ENCODE measurements around the gene C2.
"Not testable (repeated sequence)": the region's sequence is repeated elsewhere in the genome, so short reads cannot be mapped to it uniquely, and the experiment has no call there.

The C2 gene

GRCh38 chr6:31927863-31928671 is 550 bp downstream of the C2 start:
- no peak for DNase-seq (ENCODE audit: low read depth)

- no peak for DNase-seq (ENCODE audit: low read depth)
Observed at GRCh38 chr6:31928672-31928939, 1.1 kb downstream of the C2 start.

GRCh38 chr6:31930962-31931361 is 3.4 kb downstream of the C2 start:
- no peak for DNase-seq (ENCODE audit: low read depth)

GRCh38 chr6:31932137-31932536 is 4.6 kb downstream of the C2 start:
- DNase-seq (ENCODE audit: low read depth) = not testable (repeated sequence)

GRCh38 chr6:31933537-31933936 is 6.0 kb downstream of the C2 start:
- DNase-seq (ENCODE audit: low read depth) = no peak

GRCh38 chr6:31935021-31935420 is 7.5 kb downstream of the C2 start:
- no peak for DNase-seq (ENCODE audit: low read depth)

- DNase-seq (ENCODE audit: low read depth) = no peak
Observed at GRCh38 chr6:31935823-31936222, 8.3 kb downstream of the C2 start.

GRCh38 chr6:31940256-31940664 is 12.7 kb downstream of the C2 start:
- peak; percentile 78 for DNase-seq (ENCODE audit: low read depth)

GRCh38 chr6:31943742-31944141 is 16.2 kb downstream of the C2 start:
- DNase-seq (ENCODE audit: low read depth) = no peak

- no peak for DNase-seq (ENCODE audit: low read depth)
Observed at GRCh38 chr6:31945154-31945506, 17.6 kb downstream of the C2 start.

GRCh38 chr6:31945507-31946369 is 18.2 kb downstream of the C2 start, which contains the start of gene CFB:
TSS of gene CFB (plus strand) at chr6:31946095. CDS start at chr6:31946222, 127 bp downstream.
- peak; percentile 82 for DNase-seq (ENCODE audit: low read depth)

- DNase-seq (ENCODE audit: low read depth) = no peak
Observed at GRCh38 chr6:31946370-31946885, 18.9 kb downstream of the C2 start.

GRCh38 chr6:31947070-31947675 is 19.7 kb downstream of the C2 start:
- DNase-seq (ENCODE audit: low read depth) = no peak

- no peak for DNase-seq (ENCODE audit: low read depth)
Observed at GRCh38 chr6:31947864-31948263, 20.3 kb downstream of the C2 start.

- DNase-seq (ENCODE audit: low read depth) = no peak
Observed at GRCh38 chr6:31948306-31948705, 20.8 kb downstream of the C2 start.

- peak; percentile 24 for DNase-seq (ENCODE audit: low read depth)
Observed at GRCh38 chr6:31948753-31949413, 21.4 kb downstream of the C2 start.

- DNase-seq (ENCODE audit: low read depth) = no peak
Observed at GRCh38 chr6:31949926-31950548, 22.5 kb downstream of the C2 start.

- DNase-seq (ENCODE audit: low read depth) = peak; percentile 71
Observed at GRCh38 chr6:31952140-31952805, 24.8 kb downstream of the C2 start.

- DNase-seq (ENCODE audit: low read depth) = no peak
Observed at GRCh38 chr6:31952890-31953289, 25.4 kb downstream of the C2 start.

GRCh38 chr6:31954511-31954910 is 27.0 kb downstream of the C2 start:
- DNase-seq (ENCODE audit: low read depth) = no peak

GRCh38 chr6:31956796-31957195 is 29.3 kb downstream of the C2 start:
- DNase-seq (ENCODE audit: low read depth) = no peak

All from EH (cell line).